ENCODE measurements around the gene DIS3L2. TPM values are rescaled to one million over a fixed set of nuclear protein-coding genes. Genes with fewer than 3 reads are reported as not detected.
"Not testable (repeated sequence)": the region's sequence is repeated elsewhere in the genome, so short reads cannot be mapped to it uniquely, and the experiment has no call there.

Gene DIS3L2
- total RNA-seq, 2 experiments from 2014 or later = 25.6 to 34.5 TPM

- H3K36me3 Mint-ChIP-seq (ENCODE audit: low read depth) = peaks cover 8% of the 10 kb centered on the region
- ATAC-seq (no peak), DNase-seq (no peak)
- H3K4me3 Mint-ChIP-seq = no peak overlapping the region
- intact Hi-C loops (cut with DNase I, micrococcal nuclease) = loop anchor here (5.0 to 10.0 kb wide), 2 partner anchors 177 to 285 kb away; no protein-coding TSS in a partner anchor
- ChIA-PET POLR2A (no interaction called here), CTCF (interaction anchor here (0.7 kb wide), 1 partner anchor 51 kb away, joined by 3 read pairs; no protein-coding TSS in a partner anchor)
- H3K9me3 Mint-ChIP-seq (ENCODE audit: low read depth) = no peaks in the 10 kb centered on the region
- peaks cover 6% of the 10 kb centered on the region for H3K4me1 Mint-ChIP-seq
- no peaks in the 10 kb centered on the region for H3K27me3 Mint-ChIP-seq
- no peak overlapping the region for H3K27ac Mint-ChIP-seq
Observed at GRCh38 chr2:232147440-232148077, 186.0 kb downstream of the DIS3L2 start.

DNA sequence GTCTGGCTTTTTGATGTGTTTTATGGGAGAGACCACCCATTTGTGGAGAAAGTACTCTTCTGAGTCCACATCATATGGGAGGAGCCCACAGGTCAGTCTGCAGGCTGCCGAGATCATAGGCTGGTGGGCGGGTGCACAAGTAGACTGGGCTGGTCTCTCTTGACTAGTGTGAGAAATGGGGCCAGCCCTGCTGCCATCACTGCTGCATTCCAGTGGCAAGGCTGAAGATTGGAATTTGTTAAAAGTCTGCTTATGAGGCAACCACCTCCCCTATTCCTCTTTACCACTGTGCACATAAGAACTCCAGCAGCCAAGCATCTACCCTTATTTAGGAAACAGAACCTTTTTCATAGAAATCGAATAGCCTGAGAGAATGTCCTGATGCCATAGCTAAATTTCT is 200.7 kb downstream of the DIS3L2 start:
- no peak for ATAC-seq
- no peaks in the 10 kb centered on the region for H3K9me3 Mint-ChIP-seq (ENCODE audit: low read depth)
- intact Hi-C loops (cut with DNase I, micrococcal nuclease) = no loop called here
- no peak overlapping the region for H3K27ac Mint-ChIP-seq
- no peaks in the 10 kb centered on the region for H3K27me3 Mint-ChIP-seq
- no peak overlapping the region for H3K4me3 Mint-ChIP-seq
- ChIA-PET CTCF (no interaction called here), POLR2A (no interaction called here)
- DNase-seq = no peak
- H3K4me1 Mint-ChIP-seq = no peaks in the 10 kb centered on the region
- H3K36me3 Mint-ChIP-seq (ENCODE audit: low read depth) = peaks cover 21% of the 10 kb centered on the region

- Mint-ChIP-seq H3K4me1 (peaks cover 2% of the 10 kb centered on the region), H3K27me3 (no peaks in the 10 kb centered on the region), H3K27ac (no peak overlapping the region), H3K9me3 (ENCODE audit: low read depth) (no peaks in the 10 kb centered on the region), H3K36me3 (ENCODE audit: low read depth) (peaks cover 20% of the 10 kb centered on the region), H3K4me3 (no peak overlapping the region)
- CTCF ChIA-PET = interaction anchor here (1.5 kb wide), 1 partner anchor 122 kb away, joined by 4 read pairs; no protein-coding TSS in a partner anchor
- DNase-seq (no peak), ATAC-seq (no peak)
- intact Hi-C loops (cut with DNase I, micrococcal nuclease) = no loop called here
- POLR2A ChIA-PET = no interaction called here
Observed at GRCh38 chr2:232170396-232170795, 208.9 kb downstream of the DIS3L2 start.

- Mint-ChIP-seq H3K36me3 (ENCODE audit: low read depth) (peaks cover 23% of the 10 kb centered on the region), H3K4me3 (no peak overlapping the region), H3K9me3 (ENCODE audit: low read depth) (peaks cover 2% of the 10 kb centered on the region), H3K27me3 (no peaks in the 10 kb centered on the region), H3K27ac (no peak overlapping the region), H3K4me1 (peaks cover 2% of the 10 kb centered on the region)
- ChIA-PET CTCF (interaction anchor here (0.6 to 1.4 kb wide), 2 partner anchors 33 to 119 kb away, joined by 4 to 5 read pairs; no protein-coding TSS in a partner anchor), POLR2A (interaction anchor here (0.8 kb wide), 1 partner anchor 144 kb away, joined by 8 read pairs; no protein-coding TSS in a partner anchor)
- no peak for DNase-seq
- ATAC-seq = no peak
- intact Hi-C loops (cut with DNase I, micrococcal nuclease) = no loop called here
Observed at GRCh38 chr2:232174662-232175061, 213.1 kb downstream of the DIS3L2 start.

- ATAC-seq; H3K4me3 Mint-ChIP-seq; POLR2A ChIA-PET; CTCF ChIA-PET; H3K27ac Mint-ChIP-seq; intact Hi-C loops (cut with DNase I, micrococcal nuclease); DNase-seq; H3K9me3 Mint-ChIP-seq (ENCODE audit: low read depth); H3K4me1 Mint-ChIP-seq; H3K27me3 Mint-ChIP-seq: not testable (repeated sequence)
- H3K36me3 Mint-ChIP-seq (ENCODE audit: low read depth) = peaks cover 25% of the 10 kb centered on the region
Observed at GRCh38 chr2:232176587-232176986, 215.1 kb downstream of the DIS3L2 start.

DNA sequence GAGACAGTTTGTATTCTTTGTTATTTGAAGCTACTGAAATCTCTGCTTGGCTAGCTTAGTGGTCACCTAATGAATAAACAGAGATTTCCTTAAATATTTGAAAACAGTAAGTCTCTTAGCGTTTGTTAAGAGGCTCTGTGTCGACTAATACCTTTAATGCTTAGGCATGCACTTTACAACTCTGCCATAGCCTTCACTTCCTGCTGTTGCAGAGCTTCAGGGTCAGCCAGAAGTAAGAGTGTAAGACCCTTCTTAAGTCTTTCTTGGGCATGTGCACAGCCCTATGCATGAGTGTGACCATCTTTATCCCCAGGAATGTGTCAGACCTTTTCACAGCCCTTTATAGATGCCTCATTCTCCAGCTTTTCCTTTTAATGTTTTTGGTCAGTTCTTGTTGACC is 221.8 kb downstream of the DIS3L2 start:
- CTCF ChIA-PET = interaction anchor here (0.8 kb wide), 1 partner anchor 11 kb away, joined by 3 read pairs; no protein-coding TSS in a partner anchor
- no peak overlapping the region for H3K27ac Mint-ChIP-seq
- intact Hi-C loops (cut with DNase I, micrococcal nuclease) = no loop called here

DNA sequence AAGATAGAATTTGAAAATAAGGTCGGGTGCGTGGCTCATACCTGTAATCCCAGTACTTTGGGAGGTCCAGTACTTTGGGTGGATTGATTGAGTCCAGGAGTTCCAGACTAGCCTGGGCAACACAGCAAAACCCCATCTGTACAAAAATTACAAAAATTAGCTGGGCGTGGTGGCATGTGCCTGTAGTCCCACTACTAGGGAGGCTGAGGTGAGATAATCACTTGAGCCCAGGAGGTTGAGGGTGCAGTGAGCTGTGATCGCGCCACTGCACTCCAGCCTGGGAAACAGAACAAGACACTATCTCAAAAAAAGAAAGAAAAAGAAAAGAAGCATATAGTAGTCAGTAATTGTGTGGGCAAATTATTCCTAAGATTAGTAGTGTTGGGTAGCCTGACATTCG is 222.8 kb downstream of the DIS3L2 start:
- H3K4me1 Mint-ChIP-seq = no peaks in the 10 kb centered on the region
- no peak overlapping the region for H3K27ac Mint-ChIP-seq
- ChIA-PET CTCF (no interaction called here), POLR2A (interaction anchor here (0.7 kb wide), 1 partner anchor 228 kb away, joined by 4 read pairs; no protein-coding TSS in a partner anchor)
- H3K36me3 Mint-ChIP-seq (ENCODE audit: low read depth) = peaks cover 22% of the 10 kb centered on the region
- no peak overlapping the region for H3K4me3 Mint-ChIP-seq
- ATAC-seq (no peak), DNase-seq (no peak)
- H3K27me3 Mint-ChIP-seq = no peaks in the 10 kb centered on the region
- intact Hi-C loops (cut with DNase I, micrococcal nuclease) = no loop called here
- no peaks in the 10 kb centered on the region for H3K9me3 Mint-ChIP-seq (ENCODE audit: low read depth)

More for the DNA sequence above, 221.8 kb downstream of the DIS3L2 start:
- H3K4me1 Mint-ChIP-seq = no peaks in the 10 kb centered on the region
- no peaks in the 10 kb centered on the region for H3K9me3 Mint-ChIP-seq (ENCODE audit: low read depth)
- no peak overlapping the region for H3K4me3 Mint-ChIP-seq
- DNase-seq = no peak
- ATAC-seq = no peak
- peaks cover 18% of the 10 kb centered on the region for H3K36me3 Mint-ChIP-seq (ENCODE audit: low read depth)
- POLR2A ChIA-PET = no interaction called here
- H3K27me3 Mint-ChIP-seq = no peaks in the 10 kb centered on the region

DNA sequence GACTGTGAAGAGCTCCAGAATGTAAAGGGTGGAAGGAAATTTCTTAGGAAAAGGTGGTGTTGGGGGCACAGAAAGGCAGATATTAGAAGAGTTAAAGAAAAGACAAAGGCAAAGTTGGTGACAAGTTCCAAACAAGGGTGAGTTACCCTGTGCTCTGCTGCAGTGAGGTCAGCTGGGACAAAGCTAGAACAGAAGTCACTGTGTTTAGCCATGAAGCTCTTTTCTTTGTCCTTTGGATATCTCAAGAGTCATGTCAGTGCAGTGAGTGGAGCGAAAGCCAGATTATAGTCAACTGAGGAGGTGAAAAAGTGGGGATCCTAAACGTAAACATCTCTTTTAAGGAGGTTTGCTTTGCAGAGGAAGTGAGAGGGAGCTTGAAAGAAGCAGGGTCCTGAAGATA is 229.3 kb downstream of the DIS3L2 start:
- DNase-seq = no peak
- H3K9me3 Mint-ChIP-seq (ENCODE audit: low read depth) = peaks cover 7% of the 10 kb centered on the region
- intact Hi-C loops (cut with DNase I, micrococcal nuclease) = no loop called here
- ATAC-seq = no peak
- ChIA-PET POLR2A (interaction anchor here (0.7 kb wide), 1 partner anchor 189 kb away, joined by 3 read pairs; no protein-coding TSS in a partner anchor), CTCF (interaction anchor here (0.6 to 1.7 kb wide), 5 partner anchors 17 to 634 kb away, joined by 3 to 5 read pairs (median 3); no protein-coding TSS in a partner anchor)
- H3K4me3 Mint-ChIP-seq = no peak overlapping the region
- peaks cover 31% of the 10 kb centered on the region for H3K36me3 Mint-ChIP-seq (ENCODE audit: low read depth)
- no peaks in the 10 kb centered on the region for H3K27me3 Mint-ChIP-seq
- no peaks in the 10 kb centered on the region for H3K4me1 Mint-ChIP-seq
- H3K27ac Mint-ChIP-seq = no peak overlapping the region

DNA sequence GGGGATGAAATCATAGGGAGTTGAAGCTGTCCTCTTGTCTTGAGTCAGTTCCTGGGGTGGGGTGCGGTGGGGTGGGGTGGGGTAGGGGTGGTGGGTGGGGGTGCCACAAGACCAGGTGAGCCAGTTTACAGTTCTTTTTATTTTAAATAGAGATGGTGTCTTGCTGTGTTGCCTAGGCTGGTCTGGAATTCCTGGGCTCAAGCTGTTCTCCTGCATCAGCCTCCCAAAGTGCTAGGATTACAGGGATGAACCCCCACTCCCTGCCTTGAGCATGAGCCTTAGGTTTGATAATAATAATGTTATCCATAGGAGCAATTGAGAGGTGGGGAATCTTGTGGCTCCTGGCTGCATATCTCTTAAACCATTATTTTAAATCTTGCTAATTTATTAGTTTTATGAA is 234.0 kb downstream of the DIS3L2 start:
- Mint-ChIP-seq H3K4me1 (no peaks in the 10 kb centered on the region), H3K4me3 (no peak overlapping the region), H3K9me3 (ENCODE audit: low read depth) (peaks cover 7% of the 10 kb centered on the region), H3K36me3 (ENCODE audit: low read depth) (peaks cover 34% of the 10 kb centered on the region), H3K27ac (no peak overlapping the region), H3K27me3 (no peaks in the 10 kb centered on the region)
- ChIA-PET CTCF (no interaction called here), POLR2A (no interaction called here)
- ATAC-seq (no peak), DNase-seq (no peak)
- intact Hi-C loops (cut with DNase I, micrococcal nuclease) = no loop called here

- no peak overlapping the region for H3K4me3 Mint-ChIP-seq
- CTCF ChIA-PET = no interaction called here
- POLR2A ChIA-PET = no interaction called here
Observed at GRCh38 chr2:232196802-232197201, 235.3 kb downstream of the DIS3L2 start.

DNA sequence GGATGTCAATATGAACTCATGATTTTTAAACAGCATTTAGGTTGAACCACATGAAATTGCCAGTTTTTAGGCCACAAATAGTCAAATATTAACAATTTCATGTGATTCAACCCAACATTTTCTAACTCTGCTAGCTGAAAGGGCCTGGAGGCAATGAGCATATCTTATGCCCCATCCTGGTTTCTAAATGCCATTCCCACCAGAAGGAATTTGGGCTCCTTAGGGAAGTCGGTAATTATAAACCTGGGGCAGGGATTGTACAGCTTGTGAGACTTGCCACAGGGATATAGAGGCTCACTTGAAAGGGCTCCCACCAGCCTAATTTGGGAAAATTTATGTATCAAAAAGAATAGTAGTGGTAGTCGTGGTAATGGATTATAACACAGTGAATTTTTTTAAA is 238.7 kb downstream of the DIS3L2 start:
- H3K4me3 Mint-ChIP-seq = no peak overlapping the region
- intact Hi-C loops (cut with DNase I, micrococcal nuclease) = no loop called here
- ChIA-PET POLR2A (no interaction called here), CTCF (interaction anchor here (1.7 kb wide), 1 partner anchor 58 kb away, joined by 4 read pairs; no protein-coding TSS in a partner anchor)
- H3K27me3 Mint-ChIP-seq = no peaks in the 10 kb centered on the region
- H3K9me3 Mint-ChIP-seq (ENCODE audit: low read depth) = no peaks in the 10 kb centered on the region
- H3K36me3 Mint-ChIP-seq (ENCODE audit: low read depth) = peaks cover 24% of the 10 kb centered on the region
- no peaks in the 10 kb centered on the region for H3K4me1 Mint-ChIP-seq
- H3K27ac Mint-ChIP-seq = no peak overlapping the region
- DNase-seq (no peak), ATAC-seq (no peak)

More at GRCh38 chr2:232196802-232197201, 235.3 kb downstream of the DIS3L2 start:
- DNase-seq = no peak
- Mint-ChIP-seq H3K9me3 (ENCODE audit: low read depth) (peaks cover 7% of the 10 kb centered on the region), H3K27me3 (no peaks in the 10 kb centered on the region), H3K27ac (no peak overlapping the region), H3K4me1 (no peaks in the 10 kb centered on the region), H3K36me3 (ENCODE audit: low read depth) (peaks cover 33% of the 10 kb centered on the region)
- ATAC-seq = no peak
- intact Hi-C loops (cut with DNase I, micrococcal nuclease) = no loop called here

- POLR2A ChIA-PET = no interaction called here
- no peak overlapping the region for H3K27ac Mint-ChIP-seq
Observed at GRCh38 chr2:232203166-232203891, 241.8 kb downstream of the DIS3L2 start.

More at GRCh38 chr2:232203166-232203891, 241.8 kb downstream of the DIS3L2 start:
- H3K9me3 Mint-ChIP-seq (ENCODE audit: low read depth) = no peaks in the 10 kb centered on the region
- no peak overlapping the region for H3K4me3 Mint-ChIP-seq
- no peak for DNase-seq
- no peaks in the 10 kb centered on the region for H3K4me1 Mint-ChIP-seq
- H3K36me3 Mint-ChIP-seq (ENCODE audit: low read depth) = peaks cover 24% of the 10 kb centered on the region
- CTCF ChIA-PET = no interaction called here
- no peaks in the 10 kb centered on the region for H3K27me3 Mint-ChIP-seq
- intact Hi-C loops (cut with DNase I, micrococcal nuclease) = no loop called here
- no peak for ATAC-seq

Measured in activated CD4-positive, alpha-beta T cell treated with anti-CD3 and anti-CD28 coated beads for 36 hours (primary cell).